HT-29 (cell line): ENCODE results near the gene RDH13. TPM values are rescaled to one million over a fixed set of nuclear protein-coding genes. Genes with fewer than 3 reads are reported as not detected.
"Not testable (repeated sequence)": the region's sequence is repeated elsewhere in the genome, so short reads cannot be mapped to it uniquely, and the experiment has no call there.

ENCODE experiments used
- DNase-seq: peaks from one replicate; pipeline ENCODE4 v3.0.0-alpha.2; 2015; ENCODE audit warnings: low spot score
- total RNA-seq: library from RNA; depleted of rRNA; stranded (reverse); fragments of >200 nt; shearing (Covaris generic); gene quantifications from 2 replicates; pipeline ENCODE4 v1.2.3, GENCODE V29; 2014

RDH13 gene
- total RNA-seq, 1 experiment from 2014 or later = 119 TPM

GRCh38 chr19:55044771-55045716, 17.9 kb downstream of the RDH13 start:
- DNase-seq = no peak

DNA sequence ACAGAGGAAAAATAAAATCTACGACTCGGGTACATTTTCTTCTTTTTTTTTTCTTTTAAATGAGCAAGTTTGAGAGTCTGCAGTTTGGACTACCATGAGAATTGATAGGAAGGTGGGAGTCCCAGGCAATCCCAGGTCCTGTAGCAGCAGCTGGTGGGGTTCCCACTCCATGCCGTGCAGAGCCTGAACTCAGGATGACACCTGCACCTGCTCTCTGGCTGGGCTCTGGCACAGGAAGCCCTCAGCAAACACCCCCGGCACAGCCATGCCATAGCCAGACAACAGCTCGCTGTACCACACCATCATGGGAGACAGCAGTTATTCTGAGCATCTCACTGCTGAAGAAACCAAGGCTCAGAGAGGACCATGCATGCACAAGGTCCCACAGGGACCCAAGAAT, 18.7 kb downstream of the RDH13 start:
- no peak for DNase-seq

DNA sequence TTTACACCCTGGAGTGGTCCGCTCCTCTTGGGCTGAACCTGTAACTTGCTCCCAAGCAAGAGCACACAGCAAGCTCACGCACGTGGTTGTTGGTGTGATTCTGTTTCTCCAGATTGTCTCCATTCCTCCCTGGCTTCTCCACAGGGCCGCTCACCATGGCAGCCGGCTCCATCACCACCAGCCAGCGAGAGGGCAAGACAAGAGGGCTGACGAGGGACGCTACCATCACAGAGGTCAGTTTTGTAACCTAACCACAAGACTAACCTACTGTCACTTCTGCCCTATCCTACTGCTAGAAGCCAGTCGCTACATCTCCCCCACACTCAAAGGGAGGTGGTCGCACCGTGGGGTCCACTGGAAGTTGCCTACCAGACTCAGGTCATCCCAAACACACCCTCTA, 20.3 kb downstream of the RDH13 start:
- no peak for DNase-seq

GRCh38 chr19:55042344-55042678, 20.6 kb downstream of the RDH13 start:
- no peak for DNase-seq

GRCh38 chr19:55041627-55042343, 21.2 kb downstream of the RDH13 start:
- no peak for DNase-seq

DNA sequence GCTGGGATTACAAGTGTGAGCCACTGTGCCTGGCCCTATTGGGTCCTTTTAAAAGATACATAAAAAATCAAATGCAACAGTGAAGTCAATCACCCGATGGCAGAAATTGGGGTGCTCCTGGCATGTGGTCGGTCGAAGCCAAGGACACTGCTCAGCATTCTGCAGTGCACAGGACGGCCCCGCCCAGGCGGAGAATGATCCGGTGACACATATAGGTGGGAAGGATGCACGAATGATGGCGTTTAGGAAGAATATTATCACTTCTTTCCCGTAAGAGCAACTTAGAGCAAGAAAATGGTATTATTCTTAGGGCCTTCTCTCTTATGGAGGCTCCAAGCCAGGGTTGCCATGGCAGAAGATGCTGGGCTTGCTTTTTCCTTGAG, 21.7 kb downstream of the RDH13 start:
- no peak for DNase-seq

- not testable (repeated sequence) for DNase-seq
These were observed 22.3 kb downstream of the RDH13 start for GRCh38 chr19:55040654-55041053.

DNA sequence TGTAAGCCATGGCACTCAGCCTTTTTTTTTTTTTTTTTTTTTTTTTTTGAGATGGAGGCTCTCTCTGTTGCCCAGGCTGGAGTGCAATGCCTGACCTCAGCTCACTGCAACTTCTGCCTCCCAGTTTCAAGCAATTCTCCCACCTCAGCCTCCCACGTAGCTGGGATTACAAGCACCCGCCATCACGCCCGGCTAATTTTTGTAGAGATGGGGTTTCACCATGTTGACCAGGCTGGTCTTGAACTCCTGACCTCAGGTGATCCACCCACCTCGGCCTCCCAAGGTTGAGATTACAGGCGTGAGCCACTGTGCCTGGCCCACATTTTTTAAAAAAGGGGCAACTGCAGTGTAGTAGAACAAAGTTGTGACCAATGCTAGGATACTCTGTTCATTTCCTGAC, 25.3 kb downstream of the RDH13 start:
- DNase-seq = not testable (repeated sequence)

- no peak for DNase-seq
These were observed 26.9 kb downstream of the RDH13 start for GRCh38 chr19:55036058-55036457.

- no peak for DNase-seq
These were observed 28.2 kb downstream of the RDH13 start for GRCh38 chr19:55034751-55035150.

DNA sequence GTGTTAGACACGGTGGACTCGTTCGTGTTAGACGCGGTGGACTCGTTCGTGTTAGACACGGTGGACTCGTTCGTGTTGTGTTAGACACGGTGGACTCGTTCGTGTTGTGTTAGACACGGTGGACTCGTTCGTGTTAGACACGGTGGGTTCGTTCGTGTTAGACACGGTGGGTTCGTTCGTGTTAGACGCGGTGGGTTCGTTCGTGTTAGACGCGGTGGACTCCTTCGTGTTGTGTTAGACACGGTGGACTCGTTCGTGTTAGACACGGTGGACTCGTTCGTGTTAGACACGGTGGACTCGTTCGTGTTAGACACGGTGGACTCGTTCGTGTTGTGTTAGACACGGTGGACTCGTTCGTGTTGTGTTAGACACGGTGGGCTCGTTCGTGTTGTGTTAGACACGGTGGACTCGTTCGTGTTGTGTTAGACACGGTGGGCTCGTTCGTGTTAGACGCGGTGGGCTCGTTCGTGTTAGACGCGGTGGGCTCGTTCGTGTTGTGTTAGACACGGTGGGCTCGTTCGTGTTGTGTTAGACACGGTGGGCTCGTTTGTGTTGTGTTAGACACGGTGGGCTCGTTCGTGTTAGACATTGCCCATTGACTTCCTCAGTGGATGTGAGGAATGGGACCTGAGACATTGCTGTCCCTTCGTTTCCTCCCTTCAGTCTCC, 29.8 kb downstream of the RDH13 start:
- not testable (repeated sequence) for DNase-seq

DNA sequence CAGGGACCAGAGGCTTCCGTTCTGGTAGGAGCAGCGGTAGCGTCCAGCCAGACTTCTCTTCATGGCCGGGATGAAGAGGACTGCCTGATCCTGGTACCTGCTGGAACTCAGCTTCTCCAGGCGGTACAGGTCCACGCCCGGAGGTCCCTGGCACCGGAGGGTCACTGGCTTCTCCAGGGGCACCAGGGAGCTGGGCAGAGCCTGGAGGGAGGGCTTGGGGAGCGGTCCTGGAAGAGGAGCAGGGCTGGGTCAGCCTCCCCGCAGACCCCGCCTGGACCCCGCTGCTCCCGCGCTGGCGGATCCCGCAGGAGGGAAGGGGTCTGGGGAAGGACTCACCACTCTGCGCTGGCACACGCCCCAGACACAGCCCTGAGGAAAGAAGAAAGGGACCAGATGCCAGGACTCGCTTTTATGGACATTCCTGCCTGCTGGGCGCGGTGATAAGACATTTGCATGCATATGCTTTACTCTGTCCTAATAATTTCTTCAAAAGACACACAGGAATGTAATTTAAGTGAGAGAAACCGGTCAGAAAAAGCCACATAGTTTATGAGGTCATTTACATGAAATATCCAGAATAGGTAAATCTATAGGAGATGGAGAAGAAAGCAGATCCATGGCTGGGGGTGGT, 30.7 kb downstream of the RDH13 start:
- no peak for DNase-seq

DNA sequence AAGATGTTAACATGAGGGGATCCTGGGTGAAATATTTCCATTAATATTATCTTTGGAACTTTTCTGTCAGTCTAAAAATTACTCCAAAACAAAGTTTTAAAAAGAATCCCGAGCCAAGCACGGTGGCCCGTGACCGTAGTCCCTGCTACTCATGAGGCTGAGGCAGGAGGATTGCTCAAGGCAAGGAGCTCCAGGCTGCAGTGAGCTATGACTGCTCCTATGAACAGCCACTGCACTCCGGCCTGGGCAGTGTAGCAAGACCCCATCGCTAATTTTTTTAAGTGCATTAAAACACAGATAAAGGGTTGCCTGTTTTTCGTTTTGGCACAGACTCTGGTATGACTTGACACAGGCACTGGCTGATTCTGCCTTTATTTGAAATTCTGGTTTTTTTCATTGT, 31.8 kb downstream of the RDH13 start:
- DNase-seq = no peak

- no peak for DNase-seq
These were observed 34.2 kb downstream of the RDH13 start for GRCh38 chr19:55028757-55029156.

DNA sequence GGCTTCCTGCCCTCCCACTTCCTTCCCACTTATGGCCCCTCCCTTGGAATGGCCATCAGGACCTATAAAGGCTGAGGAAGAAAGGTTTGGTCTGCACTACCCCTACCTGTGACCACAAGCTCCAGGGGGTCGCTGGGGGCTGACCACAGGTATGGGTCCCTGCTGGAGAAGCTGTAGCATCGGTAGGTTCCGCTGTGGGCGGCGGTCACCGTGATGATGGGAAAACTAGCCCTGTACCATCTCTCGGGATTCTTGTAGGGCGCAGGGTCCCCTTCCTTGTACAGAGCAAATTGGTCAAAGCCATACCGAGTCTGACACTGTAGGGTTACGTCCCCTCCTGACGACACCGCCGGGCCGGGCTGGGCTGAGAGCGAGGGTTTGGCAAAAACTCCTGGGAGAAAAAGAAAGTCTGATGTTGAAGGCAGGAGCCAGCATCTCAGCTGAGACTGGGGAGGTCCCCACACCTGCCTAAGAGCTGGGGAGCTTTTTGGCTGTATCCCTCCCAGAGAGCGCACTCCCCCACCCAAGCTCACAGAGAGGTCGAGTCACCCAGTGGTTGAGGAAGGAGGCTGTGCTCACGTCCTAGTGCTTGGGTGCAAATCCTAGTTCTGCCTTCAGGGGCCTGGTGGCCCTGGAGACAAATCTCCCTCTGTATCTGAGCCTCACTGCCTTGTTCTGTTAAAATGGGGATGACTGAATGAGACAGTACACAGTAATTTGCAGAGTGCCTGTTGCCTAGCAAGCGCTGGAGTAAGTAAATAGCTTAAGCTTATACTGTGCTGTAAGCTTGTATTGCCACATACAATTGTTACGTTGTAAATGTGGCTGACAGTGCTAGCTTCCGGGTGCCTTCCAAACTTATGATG, 35.2 kb downstream of the RDH13 start:
- DNase-seq = no peak

- DNase-seq = peak; percentile 48
These were observed 35.8 kb downstream of the RDH13 start for GRCh38 chr19:55027140-55027471.

DNA sequence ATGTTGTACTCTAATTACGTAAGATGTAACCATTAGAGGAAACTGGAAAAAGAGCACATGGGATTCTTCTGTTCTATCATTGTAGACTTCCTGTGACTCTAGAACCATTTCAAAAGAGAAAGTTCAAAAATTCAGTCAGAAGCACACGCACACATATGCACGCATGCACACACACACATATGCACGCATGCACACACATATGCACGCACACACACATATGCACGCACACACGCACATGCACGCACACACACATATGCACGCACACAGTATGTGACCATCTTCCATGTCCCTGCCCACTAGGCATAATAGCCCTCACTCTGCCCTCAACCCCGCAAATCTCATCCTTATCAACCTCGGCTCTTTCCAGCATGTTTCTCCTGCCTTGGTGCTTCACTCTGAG, 38.8 kb downstream of the RDH13 start:
- no peak for DNase-seq

DNA sequence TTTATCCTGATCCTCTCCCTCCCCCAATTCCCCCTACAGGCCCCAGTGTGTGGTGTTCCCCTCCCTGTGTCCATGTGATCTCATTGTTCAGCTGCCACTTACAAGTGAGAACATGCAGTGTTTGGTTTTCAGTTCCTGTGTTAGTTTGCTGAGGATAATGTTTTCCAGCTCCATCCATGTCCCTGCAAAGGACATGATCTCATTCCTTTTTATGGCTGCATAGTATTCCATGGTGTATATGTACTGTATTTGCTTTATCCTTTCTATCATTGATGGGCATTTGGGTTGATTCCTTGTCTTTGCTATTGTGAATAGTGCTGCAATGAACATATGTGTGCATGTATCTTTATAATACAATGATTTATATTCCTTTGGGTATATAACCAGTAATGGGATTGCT, 42.6 kb downstream of the RDH13 start:
- not testable (repeated sequence) for DNase-seq

- no peak for DNase-seq
These were observed 44.3 kb downstream of the RDH13 start for GRCh38 chr19:55018633-55019032.

- DNase-seq = no peak
These were observed 44.7 kb downstream of the RDH13 start for GRCh38 chr19:55018216-55018615.

GRCh38 chr19:55016017-55016416, 46.9 kb downstream of the RDH13 start:
- DNase-seq = no peak
